Measurements from ENCODE around the gene ATP4B. TPM values are rescaled to one million over a fixed set of nuclear protein-coding genes. Genes with fewer than 3 reads are reported as not detected.
"Not testable (repeated sequence)": the region's sequence is repeated elsewhere in the genome, so short reads cannot be mapped to it uniquely, and the experiment has no call there.

Gene ATP4B
- total RNA-seq, 1 donor: not detected

DNA sequence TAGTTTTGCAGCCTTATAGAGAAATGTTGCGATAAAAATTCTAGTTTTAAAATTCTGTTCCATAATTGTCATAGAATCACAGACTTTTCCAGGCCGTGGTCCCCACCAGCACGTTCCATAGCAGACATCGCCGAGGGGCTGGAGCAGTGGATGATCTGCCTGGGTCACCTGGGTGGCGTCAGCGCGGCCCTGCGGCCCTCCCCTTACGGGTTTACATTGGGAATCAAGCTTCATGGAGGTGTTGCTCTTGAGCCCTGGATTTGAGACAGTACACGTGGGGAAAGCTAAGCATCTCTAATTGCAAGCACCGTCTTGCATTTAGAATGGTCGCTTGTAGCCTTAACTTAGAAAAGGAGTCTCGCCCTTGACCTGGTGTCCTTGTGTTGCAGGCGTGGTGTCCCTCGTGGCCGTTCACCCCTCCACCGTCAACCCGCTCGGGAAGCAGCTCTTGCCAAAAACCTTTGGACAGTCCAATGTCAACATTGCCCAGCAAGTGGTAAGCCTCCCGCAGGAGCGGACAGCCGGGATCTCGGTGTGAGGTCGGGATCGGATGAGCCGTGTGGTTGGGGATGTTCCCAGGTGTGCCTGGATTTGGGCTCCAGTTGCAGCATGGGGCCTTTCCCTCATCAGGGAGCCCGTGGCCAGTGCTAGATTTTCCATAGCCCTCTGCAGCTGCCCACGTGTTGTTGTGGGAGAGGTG is 35.1 kb downstream of the ATP4B start:
- Histone ChIP-seq H3K79me2 (ENCODE audit: insufficient read depth, low read length) (peaks cover 46% of the 10 kb centered on the region), H3K27me3 (ENCODE audit: insufficient read depth, low read length) (no peaks in the 10 kb centered on the region), H2AFZ (ENCODE audit: low read length) (no peak overlapping the region), H3K4me2 (ENCODE audit: insufficient read depth, low read length) (no peak overlapping the region), H3K27ac (ENCODE audit: low read depth, low read length) (no peak overlapping the region), H4K20me1 (ENCODE audit: insufficient read depth, low read length) (peaks cover 52% of the 10 kb centered on the region), H3K9me3 (ENCODE audit: low read depth, low read length) (no peaks in the 10 kb centered on the region), H3K4me1 (ENCODE audit: insufficient read depth, low read length) (peaks cover 14% of the 10 kb centered on the region), H3K36me3 (ENCODE audit: insufficient read depth, low read length) (peaks cover 21% of the 10 kb centered on the region), H3K4me3 (ENCODE audit: insufficient read depth, low read length) (no peak overlapping the region)
- TF ChIP-seq, protein P1, sequence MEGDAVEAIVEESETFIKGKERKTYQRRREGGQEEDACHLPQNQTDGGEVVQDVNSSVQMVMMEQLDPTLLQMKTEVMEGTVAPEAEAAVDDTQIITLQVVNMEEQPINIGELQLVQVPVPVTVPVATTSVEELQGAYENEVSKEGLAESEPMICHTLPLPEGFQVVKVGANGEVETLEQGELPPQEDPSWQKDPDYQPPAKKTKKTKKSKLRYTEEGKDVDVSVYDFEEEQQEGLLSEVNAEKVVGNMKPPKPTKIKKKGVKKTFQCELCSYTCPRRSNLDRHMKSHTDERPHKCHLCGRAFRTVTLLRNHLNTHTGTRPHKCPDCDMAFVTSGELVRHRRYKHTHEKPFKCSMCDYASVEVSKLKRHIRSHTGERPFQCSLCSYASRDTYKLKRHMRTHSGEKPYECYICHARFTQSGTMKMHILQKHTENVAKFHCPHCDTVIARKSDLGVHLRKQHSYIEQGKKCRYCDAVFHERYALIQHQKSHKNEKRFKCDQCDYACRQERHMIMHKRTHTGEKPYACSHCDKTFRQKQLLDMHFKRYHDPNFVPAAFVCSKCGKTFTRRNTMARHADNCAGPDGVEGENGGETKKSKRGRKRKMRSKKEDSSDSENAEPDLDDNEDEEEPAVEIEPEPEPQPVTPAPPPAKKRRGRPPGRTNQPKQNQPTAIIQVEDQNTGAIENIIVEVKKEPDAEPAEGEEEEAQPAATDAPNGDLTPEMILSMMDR (IDR thresholded peaks at IDR 0.05; ENCODE audit: extremely low read depth, low read depth, low read length): no peak
- peak; percentile 81 for DNase-seq (ENCODE audit: insufficient read length, low spot score, missing footprints)

DNA sequence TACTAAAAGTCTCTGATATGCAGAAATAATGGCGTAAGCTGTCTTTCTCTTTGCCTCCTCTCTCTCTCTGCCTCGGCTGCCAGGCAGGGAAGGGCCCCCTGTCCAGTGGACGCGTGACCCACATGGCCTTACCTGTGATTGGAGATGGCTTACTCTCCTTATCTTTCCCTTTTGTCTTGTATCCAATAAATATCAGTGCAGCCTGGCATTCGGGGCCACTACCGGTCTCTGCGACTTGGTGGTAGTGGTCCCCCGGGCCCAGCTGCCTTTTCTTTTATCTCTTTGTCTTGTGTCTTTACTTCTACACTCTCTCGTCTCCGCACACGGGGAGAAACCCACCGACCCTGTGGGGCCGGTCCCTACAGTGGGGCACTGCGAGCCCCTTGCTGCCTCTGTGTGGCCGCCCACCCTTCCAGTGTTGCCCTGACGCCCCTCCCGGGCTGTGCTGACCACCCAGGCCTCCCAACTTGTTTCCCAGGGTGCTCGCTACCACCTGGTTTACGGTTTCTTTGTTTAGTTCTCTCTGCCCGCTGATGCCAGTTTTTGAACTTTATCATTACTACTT is 35.9 kb downstream of the ATP4B start:
- H2AFZ ChIP-seq (ENCODE audit: low read length); DNase-seq (ENCODE audit: insufficient read length, low spot score, missing footprints); H3K4me2 ChIP-seq (ENCODE audit: insufficient read depth, low read length); H3K27ac ChIP-seq (ENCODE audit: low read depth, low read length); H3K4me3 ChIP-seq (ENCODE audit: insufficient read depth, low read length); H3K27me3 ChIP-seq (ENCODE audit: insufficient read depth, low read length); H3K9me3 ChIP-seq (ENCODE audit: low read depth, low read length): not testable (repeated sequence)
- Histone ChIP-seq H3K36me3 (ENCODE audit: insufficient read depth, low read length) (peaks cover 24% of the 10 kb centered on the region), H3K79me2 (ENCODE audit: insufficient read depth, low read length) (peaks cover 46% of the 10 kb centered on the region), H4K20me1 (ENCODE audit: insufficient read depth, low read length) (peaks cover 56% of the 10 kb centered on the region), H3K4me1 (ENCODE audit: insufficient read depth, low read length) (peaks cover 23% of the 10 kb centered on the region)

DNA sequence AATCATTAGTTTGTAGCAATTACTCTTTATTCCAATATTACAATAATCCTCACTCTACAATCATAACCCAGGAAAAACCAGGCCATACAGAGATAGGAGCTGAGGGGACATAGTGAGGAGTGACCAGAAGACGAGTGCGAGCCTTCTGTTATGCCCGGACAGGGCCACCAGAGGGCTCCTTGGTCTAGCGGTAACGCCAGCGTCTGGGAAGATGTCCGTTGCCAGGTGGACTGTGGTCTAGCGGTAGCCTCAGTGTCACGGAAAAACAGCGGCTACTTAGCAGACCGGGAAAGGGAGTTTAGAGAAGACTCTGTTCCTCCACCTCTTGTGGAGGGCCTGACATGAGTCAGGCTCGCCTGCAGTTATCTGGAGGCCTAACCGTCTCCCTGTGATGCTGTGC is 36.5 kb downstream of the ATP4B start:
- Histone ChIP-seq H4K20me1 (ENCODE audit: insufficient read depth, low read length) (peaks cover 61% of the 10 kb centered on the region), H3K79me2 (ENCODE audit: insufficient read depth, low read length) (peaks cover 46% of the 10 kb centered on the region), H3K36me3 (ENCODE audit: insufficient read depth, low read length) (peaks cover 26% of the 10 kb centered on the region), H3K4me1 (ENCODE audit: insufficient read depth, low read length) (peaks cover 22% of the 10 kb centered on the region)
- not testable (repeated sequence) for DNase-seq (ENCODE audit: insufficient read length, low spot score, missing footprints); H3K4me3 ChIP-seq (ENCODE audit: insufficient read depth, low read length); H3K27ac ChIP-seq (ENCODE audit: low read depth, low read length); H3K9me3 ChIP-seq (ENCODE audit: low read depth, low read length); H3K4me2 ChIP-seq (ENCODE audit: insufficient read depth, low read length); H3K27me3 ChIP-seq (ENCODE audit: insufficient read depth, low read length); H2AFZ ChIP-seq (ENCODE audit: low read length)
- TF ChIP-seq, protein P1 (IDR thresholded peaks at IDR 0.05; ENCODE audit: extremely low read depth, low read depth, low read length): peak; percentile 22

DNA sequence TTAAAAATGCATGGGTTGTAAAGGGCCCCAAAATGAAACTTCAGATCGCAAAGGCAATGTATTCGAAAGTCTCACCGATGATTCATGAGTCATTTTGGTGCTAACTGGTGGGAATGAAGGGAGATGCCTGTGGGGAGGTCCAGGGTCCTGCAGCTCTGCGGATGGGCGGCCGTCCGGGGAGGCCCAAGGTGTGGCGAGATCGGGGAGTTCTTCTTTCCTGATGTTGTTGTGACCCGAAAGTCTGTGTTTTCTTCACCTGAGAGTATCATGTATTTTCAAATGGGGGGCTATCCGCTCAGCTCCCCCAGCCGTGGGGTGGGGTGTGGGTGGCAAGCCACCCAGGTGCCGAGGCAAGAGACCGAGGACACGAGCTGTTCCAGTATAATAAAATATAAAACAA is 37.0 kb downstream of the ATP4B start:
- Histone ChIP-seq H3K27ac (ENCODE audit: low read depth, low read length) (no peak overlapping the region), H3K4me1 (ENCODE audit: insufficient read depth, low read length) (peaks cover 17% of the 10 kb centered on the region), H2AFZ (ENCODE audit: low read length) (no peak overlapping the region), H3K4me3 (ENCODE audit: insufficient read depth, low read length) (no peak overlapping the region), H3K4me2 (ENCODE audit: insufficient read depth, low read length) (no peak overlapping the region), H3K27me3 (ENCODE audit: insufficient read depth, low read length) (no peaks in the 10 kb centered on the region), H3K79me2 (ENCODE audit: insufficient read depth, low read length) (peaks cover 47% of the 10 kb centered on the region), H4K20me1 (ENCODE audit: insufficient read depth, low read length) (peaks cover 65% of the 10 kb centered on the region), H3K36me3 (ENCODE audit: insufficient read depth, low read length) (peaks cover 29% of the 10 kb centered on the region), H3K9me3 (ENCODE audit: low read depth, low read length) (no peaks in the 10 kb centered on the region)
- TF ChIP-seq, protein P1 (IDR thresholded peaks at IDR 0.05; ENCODE audit: extremely low read depth, low read depth, low read length): no peak
- no peak for DNase-seq (ENCODE audit: insufficient read length, low spot score, missing footprints)
